NCI-H128 (cell line): Measurements from ENCODE around the gene EIF3B.
A peak's percentile ranks its signal among the peaks of the same experiment; 100 is the strongest.
"Not testable (repeated sequence)": the region's sequence is repeated elsewhere in the genome, so short reads cannot be mapped to it uniquely, and the experiment has no call there.

Experiments
- DNase-seq: peaks from one replicate; lab custom pipeline; 2025; ENCODE audit not compliant: unreplicated experiment; lab: John Stamatoyannopoulos, UW

EIF3B gene

GRCh38 chr7:2347351-2348063, 7.1 kb upstream of the EIF3B start:
- not testable (repeated sequence) for DNase-seq

GRCh38 chr7:2350055-2350454, 4.6 kb upstream of the EIF3B start:
- no peak for DNase-seq

- DNase-seq = no peak
Measured at GRCh38 chr7:2350861-2351260, 3.8 kb upstream of the EIF3B start.

GRCh38 chr7:2353113-2353935, 1.3 kb upstream of the EIF3B start:
- no peak for DNase-seq

- peak; percentile 83 for DNase-seq
Measured at GRCh38 chr7:2353936-2354185, 766 bp upstream of the EIF3B start.

- no peak for DNase-seq
Measured at GRCh38 chr7:2354939-2355704, 495 bp downstream of the EIF3B start.

GRCh38 chr7:2355705-2356008, 1.0 kb downstream of the EIF3B start:
- no peak for DNase-seq

GRCh38 chr7:2357165-2357564, 2.5 kb downstream of the EIF3B start:
- no peak for DNase-seq

GRCh38 chr7:2357571-2357970, 2.9 kb downstream of the EIF3B start:
- DNase-seq = no peak

GRCh38 chr7:2358968-2359527, 4.4 kb downstream of the EIF3B start:
- no peak for DNase-seq

- DNase-seq = no peak
Measured at GRCh38 chr7:2359610-2360009, 5.0 kb downstream of the EIF3B start.

GRCh38 chr7:2360796-2361195, 6.2 kb downstream of the EIF3B start:
- no peak for DNase-seq

- no peak for DNase-seq
Measured at GRCh38 chr7:2362385-2363088, 7.9 kb downstream of the EIF3B start.

GRCh38 chr7:2369139-2369538, 14.5 kb downstream of the EIF3B start:
- DNase-seq = no peak

- no peak for DNase-seq
Measured at GRCh38 chr7:2371329-2371728, 16.7 kb downstream of the EIF3B start.

- no peak for DNase-seq
Measured at GRCh38 chr7:2372724-2373123, 18.1 kb downstream of the EIF3B start.

- no peak for DNase-seq
Measured at GRCh38 chr7:2373124-2373556, 18.5 kb downstream of the EIF3B start.

GRCh38 chr7:2373646-2374045, 19.0 kb downstream of the EIF3B start:
- no peak for DNase-seq

GRCh38 chr7:2374401-2374800, 19.8 kb downstream of the EIF3B start:
- no peak for DNase-seq

GRCh38 chr7:2374830-2375728, 20.5 kb downstream of the EIF3B start:
- DNase-seq = no peak
